ENCODE measurements around the gene DAPK2.

- TF ChIP-seq CTCF (IDR thresholded peaks at IDR 0.05) (no peak), POLR2A (IDR thresholded peaks at IDR 0.05) (no peak)
Measured at GRCh38 chr15:63896336-63897115, 149.8 kb downstream of the DAPK2 start.

Data from transverse colon (tissue), 3 donors.